Neural crest cell (in vitro differentiated cells): ENCODE measurements around the gene USP4. TPM values are rescaled to one million over a fixed set of nuclear protein-coding genes. Genes with fewer than 3 reads are reported as not detected.

ENCODE experiments used
- DNase-seq: peaks from one replicate; pipeline ENCODE4 v3.0.0; 2021; ENCODE audit warnings: low read depth, mixed read lengths, low spot score
- H3K27ac Mint-ChIP-seq: one replicate; pipeline ENCODE4 v1.8.0; 2021; ENCODE audit warnings: mild to moderate bottlenecking, mixed read lengths; ENCODE audit not compliant: unreplicated experiment
- H3K27me3 Mint-ChIP-seq: 2 replicates; pipeline ENCODE4 v1.8.0; 2021; ENCODE audit warnings: low read depth, mild to moderate bottlenecking, mixed read lengths
- H3K36me3 Mint-ChIP-seq: 2 replicates; pipeline ENCODE4 v1.8.0; 2021; ENCODE audit warnings: low read depth, mild to moderate bottlenecking, mixed read lengths
- H3K4me1 Mint-ChIP-seq: 2 replicates; pipeline ENCODE4 v1.8.0; 2021; ENCODE audit warnings: mixed read lengths
- H3K4me3 Mint-ChIP-seq: one replicate; pipeline ENCODE4 v1.8.0; 2021; ENCODE audit warnings: mild to moderate bottlenecking, mixed read lengths
- H3K9me3 Mint-ChIP-seq: 2 replicates; pipeline ENCODE4 v1.8.0; 2021; ENCODE audit warnings: mixed read lengths
- CTCF ChIP-seq: fragments of 200-600 bp; sonication (generic); conservative IDR thresholded peaks from 2 replicates; pipeline ENCODE4 v1.5.0; 2021; ENCODE audit warnings: antibody characterized with exemption, mild to moderate bottlenecking
- long read RNA-seq: library from polyadenylated mRNA; unstranded; transcript quantifications from one replicate; pipeline ENCODE4 v2.0.0, GENCODE V29; 2020
- total RNA-seq: library from RNA; stranded (reverse); gene quantifications from 2 replicates; pipeline ENCODE4 v1.2.1, GENCODE V29; 2021

Gene USP4
- total RNA-seq, result 39.3 and 41.5 TPM in 2 replicates
- long read RNA-seq, transcript USP4-201 (22 exons, 3,126 nt), result major isoform, 19 of 68 reads
- long read RNA-seq, transcript USP4-202 (21 exons, 3,222 nt), result minor isoform, 5 of 68 reads
- long read RNA-seq, partial matches to known transcripts, result 13 of 68 reads
- long read RNA-seq, other reads (novel, unspliced or antisense), result 28 of 68 reads

GRCh38 chr3:49339941-49340800 lies at the start of gene USP4:
Gene USP4 (minus strand): TSS chr3:49340053. CDS start chr3:49340024, 29 bp downstream.
- peak; percentile 61 for TF ChIP-seq CTCF
- DNase-seq, result peak; percentile 66
- Mint-ChIP-seq H3K27ac (peak within 1 kb of the TSS; percentile 92), H3K4me1 (peaks cover 35% of the 10 kb centered on the region), H3K4me3 (peak within 1 kb of the TSS; percentile 97), H3K9me3 (no peaks in the 10 kb centered on the region), H3K27me3 (no peaks in the 10 kb centered on the region), H3K36me3 (no peaks in the 10 kb centered on the region)

GRCh38 chr3:49389297-49389696 lies 49.4 kb upstream of the USP4 start:
- no peak overlapping the region for H3K4me3 Mint-ChIP-seq
- no peak for DNase-seq
- peaks cover 8% of the 10 kb centered on the region for H3K4me1 Mint-ChIP-seq
- no peak for TF ChIP-seq CTCF
- peaks cover 3% of the 10 kb centered on the region for H3K36me3 Mint-ChIP-seq
- H3K27ac Mint-ChIP-seq, result no peak overlapping the region
- H3K9me3 Mint-ChIP-seq, result no peaks in the 10 kb centered on the region
- no peaks in the 10 kb centered on the region for H3K27me3 Mint-ChIP-seq

GRCh38 chr3:49388289-49388820 lies 48.5 kb upstream of the USP4 start:
- Mint-ChIP-seq H3K27me3 (no peaks in the 10 kb centered on the region), H3K36me3 (peaks cover 3% of the 10 kb centered on the region), H3K27ac (no peak overlapping the region), H3K9me3 (no peaks in the 10 kb centered on the region), H3K4me1 (peaks cover 11% of the 10 kb centered on the region), H3K4me3 (no peak overlapping the region)
- TF ChIP-seq CTCF, result no peak
- DNase-seq, result no peak

GRCh38 chr3:49387721-49388120 lies 47.9 kb upstream of the USP4 start:
- Mint-ChIP-seq H3K27ac (no peak overlapping the region), H3K27me3 (no peaks in the 10 kb centered on the region), H3K4me1 (peaks cover 12% of the 10 kb centered on the region), H3K36me3 (peaks cover 3% of the 10 kb centered on the region), H3K9me3 (no peaks in the 10 kb centered on the region), H3K4me3 (no peak overlapping the region)
- no peak for TF ChIP-seq CTCF
- DNase-seq, result no peak

- no peak for TF ChIP-seq CTCF
- Mint-ChIP-seq H3K27ac (no peak overlapping the region), H3K4me3 (no peak overlapping the region), H3K36me3 (peaks cover 3% of the 10 kb centered on the region), H3K27me3 (no peaks in the 10 kb centered on the region), H3K9me3 (no peaks in the 10 kb centered on the region), H3K4me1 (peaks cover 12% of the 10 kb centered on the region)
- DNase-seq, result no peak
Measured at GRCh38 chr3:49386056-49386756, 46.4 kb upstream of the USP4 start.
